ENCODE results near the gene AMPD3.
A peak's percentile ranks its signal among the peaks of the same experiment; 100 is the strongest.

Gene AMPD3

GRCh38 chr11:10538924-10539323 lies 83.9 kb downstream of the AMPD3 start:
- DNase-seq (ENCODE audit: low read depth), result no peak
- H3K4me3 ChIP-seq (ENCODE audit: low read length), result no peak overlapping the region
- no peak for TF ChIP-seq CTCF (conservative IDR thresholded peaks at IDR 0.05; ENCODE audit: low read length)

- no peak for DNase-seq (ENCODE audit: low read depth)
- no peak overlapping the region for H3K4me3 ChIP-seq (ENCODE audit: low read length)
- no peak for TF ChIP-seq CTCF (conservative IDR thresholded peaks at IDR 0.05; ENCODE audit: low read length)
Measured at GRCh38 chr11:10539339-10539738, 84.3 kb downstream of the AMPD3 start.

DNA sequence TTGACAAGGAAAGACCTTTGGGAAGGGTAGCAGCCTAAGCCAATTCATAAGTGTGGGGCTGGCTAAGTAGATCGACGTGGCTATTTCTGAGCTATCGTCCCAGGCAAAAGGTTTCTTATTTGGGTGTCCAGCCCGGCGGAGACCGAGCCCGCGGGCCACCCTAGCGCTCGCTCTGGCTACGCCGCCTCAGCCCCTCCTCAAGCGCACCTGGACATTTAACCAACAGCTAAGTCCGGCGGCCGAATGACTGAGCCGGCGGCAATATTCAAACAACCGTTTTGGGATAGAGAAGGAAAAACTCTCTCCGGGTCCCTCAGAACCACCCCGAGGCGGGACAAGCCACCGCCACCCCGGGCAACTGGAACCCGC lies 85.5 kb downstream of the AMPD3 start:
- no peak for TF ChIP-seq CTCF (conservative IDR thresholded peaks at IDR 0.05; ENCODE audit: low read length)
- H3K4me3 ChIP-seq (ENCODE audit: low read length), result peak overlapping the region; percentile 80
- peak; percentile 17 for DNase-seq (ENCODE audit: low read depth)

GRCh38 chr11:10540915-10541560 lies 86.0 kb downstream of the AMPD3 start, which contains the start of gene RNF141:
TSS of gene RNF141 (minus strand) at chr11:10541187. CDS start at chr11:10534158, 7,029 bp downstream.
- TF ChIP-seq CTCF (conservative IDR thresholded peaks at IDR 0.05; ENCODE audit: low read length), result peak; percentile 69
- H3K4me3 ChIP-seq (ENCODE audit: low read length), result peak within 1 kb of the TSS; percentile 80
- DNase-seq (ENCODE audit: low read depth), result peak; percentile 87

DNA sequence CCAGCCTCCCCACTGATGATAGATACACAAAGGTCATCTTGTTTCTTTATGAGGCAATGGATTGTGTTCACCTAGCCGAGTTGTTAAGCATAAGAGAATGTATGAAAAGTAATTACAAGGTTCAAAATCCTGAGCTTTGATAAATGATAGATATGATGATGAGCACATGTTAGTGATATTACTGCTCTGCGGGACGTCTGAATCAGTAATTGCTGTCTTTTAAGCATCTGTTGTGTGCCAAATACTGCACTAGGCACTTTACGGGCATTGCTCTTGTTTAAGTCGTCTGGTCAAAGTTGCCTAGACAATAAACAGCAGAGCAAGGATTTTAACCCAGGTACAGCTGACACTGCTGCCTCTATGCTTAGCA lies 86.5 kb downstream of the AMPD3 start:
- H3K4me3 ChIP-seq (ENCODE audit: low read length), result peak overlapping the region; percentile 80
- no peak for DNase-seq (ENCODE audit: low read depth)
- TF ChIP-seq CTCF (conservative IDR thresholded peaks at IDR 0.05; ENCODE audit: low read length), result no peak

GRCh38 chr11:10542776-10543175 lies 87.7 kb downstream of the AMPD3 start:
- no peak overlapping the region for H3K4me3 ChIP-seq (ENCODE audit: low read length)
- DNase-seq (ENCODE audit: low read depth), result no peak
- no peak for TF ChIP-seq CTCF (conservative IDR thresholded peaks at IDR 0.05; ENCODE audit: low read length)

DNA sequence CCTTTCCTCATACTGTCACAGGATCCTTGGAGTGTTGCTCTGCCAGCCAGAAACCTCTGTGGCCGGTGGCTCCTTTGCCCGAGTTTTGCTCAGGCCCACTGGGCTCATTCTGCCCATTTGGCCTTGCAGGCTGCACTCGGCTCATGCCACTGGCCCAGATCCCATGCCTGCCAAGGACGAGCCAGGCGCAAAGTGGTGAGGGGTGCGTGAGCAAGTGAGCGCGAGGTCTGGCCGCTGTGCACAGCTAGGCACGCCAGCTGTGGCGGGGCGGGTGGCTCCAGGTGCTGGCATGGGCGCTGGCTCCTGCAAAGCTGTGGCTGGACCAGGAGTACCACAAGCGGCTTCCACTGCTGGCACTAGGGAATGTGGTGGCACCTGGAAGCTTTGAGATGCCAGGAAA lies 88.7 kb downstream of the AMPD3 start:
- H3K4me3 ChIP-seq (ENCODE audit: low read length), result no peak overlapping the region
- TF ChIP-seq CTCF (conservative IDR thresholded peaks at IDR 0.05; ENCODE audit: low read length), result no peak

More for the DNA sequence above, 88.7 kb downstream of the AMPD3 start:
- no peak for DNase-seq (ENCODE audit: low read depth)
